CD4-positive, alpha-beta T cell treated with Interleukin-17A for 4 hours (primary cell): Measurements from ENCODE around the gene NES.

Source experiments
- DNase-seq: peaks from one replicate; pipeline ENCODE4 v3.0.0-alpha.2; 2020; ENCODE audit warnings: mixed read lengths

Gene NES, protein sequence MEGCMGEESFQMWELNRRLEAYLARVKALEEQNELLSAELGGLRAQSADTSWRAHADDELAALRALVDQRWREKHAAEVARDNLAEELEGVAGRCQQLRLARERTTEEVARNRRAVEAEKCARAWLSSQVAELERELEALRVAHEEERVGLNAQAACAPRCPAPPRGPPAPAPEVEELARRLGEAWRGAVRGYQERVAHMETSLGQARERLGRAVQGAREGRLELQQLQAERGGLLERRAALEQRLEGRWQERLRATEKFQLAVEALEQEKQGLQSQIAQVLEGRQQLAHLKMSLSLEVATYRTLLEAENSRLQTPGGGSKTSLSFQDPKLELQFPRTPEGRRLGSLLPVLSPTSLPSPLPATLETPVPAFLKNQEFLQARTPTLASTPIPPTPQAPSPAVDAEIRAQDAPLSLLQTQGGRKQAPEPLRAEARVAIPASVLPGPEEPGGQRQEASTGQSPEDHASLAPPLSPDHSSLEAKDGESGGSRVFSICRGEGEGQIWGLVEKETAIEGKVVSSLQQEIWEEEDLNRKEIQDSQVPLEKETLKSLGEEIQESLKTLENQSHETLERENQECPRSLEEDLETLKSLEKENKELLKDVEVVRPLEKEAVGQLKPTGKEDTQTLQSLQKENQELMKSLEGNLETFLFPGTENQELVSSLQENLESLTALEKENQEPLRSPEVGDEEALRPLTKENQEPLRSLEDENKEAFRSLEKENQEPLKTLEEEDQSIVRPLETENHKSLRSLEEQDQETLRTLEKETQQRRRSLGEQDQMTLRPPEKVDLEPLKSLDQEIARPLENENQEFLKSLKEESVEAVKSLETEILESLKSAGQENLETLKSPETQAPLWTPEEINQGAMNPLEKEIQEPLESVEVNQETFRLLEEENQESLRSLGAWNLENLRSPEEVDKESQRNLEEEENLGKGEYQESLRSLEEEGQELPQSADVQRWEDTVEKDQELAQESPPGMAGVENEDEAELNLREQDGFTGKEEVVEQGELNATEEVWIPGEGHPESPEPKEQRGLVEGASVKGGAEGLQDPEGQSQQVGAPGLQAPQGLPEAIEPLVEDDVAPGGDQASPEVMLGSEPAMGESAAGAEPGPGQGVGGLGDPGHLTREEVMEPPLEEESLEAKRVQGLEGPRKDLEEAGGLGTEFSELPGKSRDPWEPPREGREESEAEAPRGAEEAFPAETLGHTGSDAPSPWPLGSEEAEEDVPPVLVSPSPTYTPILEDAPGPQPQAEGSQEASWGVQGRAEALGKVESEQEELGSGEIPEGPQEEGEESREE (N-terminal part only)

DNA sequence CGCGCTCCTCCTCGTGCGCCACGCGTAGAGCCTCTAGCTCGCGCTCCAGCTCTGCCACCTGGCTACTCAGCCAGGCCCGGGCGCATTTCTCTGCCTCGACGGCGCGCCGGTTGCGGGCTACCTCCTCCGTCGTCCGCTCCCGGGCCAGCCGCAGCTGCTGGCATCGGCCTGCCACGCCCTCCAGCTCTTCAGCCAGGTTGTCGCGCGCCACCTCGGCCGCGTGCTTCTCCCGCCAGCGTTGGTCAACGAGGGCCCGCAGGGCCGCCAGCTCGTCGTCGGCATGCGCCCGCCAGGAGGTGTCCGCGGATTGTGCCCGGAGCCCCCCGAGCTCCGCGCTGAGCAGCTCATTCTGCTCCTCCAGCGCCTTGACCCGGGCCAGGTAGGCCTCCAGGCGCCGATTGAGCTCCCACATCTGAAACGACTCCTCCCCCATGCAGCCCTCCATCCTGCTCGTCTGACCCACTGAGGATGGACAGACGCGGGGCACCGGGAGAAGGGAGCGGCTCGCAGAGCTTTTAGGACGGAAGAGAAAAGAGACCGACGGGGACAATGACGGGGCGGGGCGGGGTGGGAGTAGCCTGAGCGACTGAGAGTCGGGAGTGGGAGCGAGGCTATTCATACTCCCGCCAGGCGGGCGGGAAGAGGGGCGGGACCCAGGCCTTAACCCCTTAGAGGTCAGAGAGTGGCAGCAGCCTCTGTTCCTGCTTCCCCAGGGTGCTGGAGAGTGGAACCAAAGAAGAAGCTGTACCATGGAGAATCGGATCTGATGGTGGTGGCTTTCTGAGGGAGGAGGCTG, at the start of gene NES:
Gene NES, minus strand, starts transcription at position 588 of the 796 bp plus-strand sequence. Its CDS starts 143 bp downstream, at position 445.
- no peak for DNase-seq

DNA sequence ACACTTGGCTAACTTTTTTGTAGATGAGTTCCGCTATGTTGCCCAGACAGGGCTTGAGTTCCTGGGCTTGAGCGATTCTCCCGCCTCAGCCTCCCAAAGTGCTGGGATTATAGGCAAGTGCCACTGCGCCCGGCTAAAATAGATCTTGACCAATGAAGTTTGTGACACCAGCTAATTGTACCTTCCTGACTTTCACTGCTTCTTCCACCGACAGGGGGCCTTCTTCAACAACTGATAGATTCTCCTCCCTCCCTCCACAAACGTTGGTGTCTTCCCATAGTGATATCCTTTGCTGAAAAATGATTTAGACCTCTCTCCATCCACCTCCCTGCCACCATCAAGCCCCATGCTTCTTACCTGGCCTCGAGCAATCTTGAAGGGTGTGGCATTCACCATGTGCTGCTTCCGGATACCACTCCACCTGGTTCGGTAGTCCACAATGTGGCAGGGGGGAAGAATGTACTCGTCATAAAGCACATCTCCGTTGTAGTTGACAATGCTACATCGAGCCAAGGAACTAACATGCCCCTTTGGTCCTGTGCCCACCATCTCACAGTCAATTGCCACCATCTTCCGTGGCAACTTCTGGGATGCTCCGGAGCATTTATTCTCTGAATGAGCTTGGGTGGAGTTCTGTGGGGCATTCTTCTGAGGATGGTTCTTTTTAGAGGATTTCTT, 49.5 kb upstream of the NES start:
- DNase-seq = peak; percentile 60

DNA sequence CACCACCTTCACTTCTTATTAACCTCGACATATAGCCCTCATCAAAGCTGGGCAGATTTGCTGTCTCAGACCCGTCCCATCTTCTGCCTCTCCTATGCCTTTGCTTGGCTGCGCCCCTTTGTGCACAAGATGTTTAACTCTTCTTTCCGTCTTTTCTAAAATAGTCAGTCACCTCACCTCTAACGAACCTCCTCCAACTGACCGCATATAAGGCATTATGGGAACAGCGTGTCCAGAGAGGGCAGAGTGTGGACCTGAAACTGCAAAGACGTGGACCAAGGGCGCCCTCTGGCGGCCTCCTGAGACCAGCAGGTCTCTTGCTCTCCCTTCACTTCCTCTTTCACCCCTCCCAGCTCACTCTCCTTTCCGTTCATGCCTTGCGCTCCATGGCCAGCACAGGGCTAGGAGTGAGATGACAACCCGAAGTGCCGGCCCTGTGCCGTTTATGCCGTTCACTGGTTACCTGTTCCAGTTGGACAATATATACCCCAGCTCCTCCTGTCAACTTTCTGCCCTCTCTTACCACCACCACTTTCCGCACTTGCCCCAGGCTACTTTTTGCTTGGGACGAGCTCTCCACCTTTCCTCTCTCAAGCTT, 48.6 kb upstream of the NES start:
- peak; percentile 90 for DNase-seq

DNA sequence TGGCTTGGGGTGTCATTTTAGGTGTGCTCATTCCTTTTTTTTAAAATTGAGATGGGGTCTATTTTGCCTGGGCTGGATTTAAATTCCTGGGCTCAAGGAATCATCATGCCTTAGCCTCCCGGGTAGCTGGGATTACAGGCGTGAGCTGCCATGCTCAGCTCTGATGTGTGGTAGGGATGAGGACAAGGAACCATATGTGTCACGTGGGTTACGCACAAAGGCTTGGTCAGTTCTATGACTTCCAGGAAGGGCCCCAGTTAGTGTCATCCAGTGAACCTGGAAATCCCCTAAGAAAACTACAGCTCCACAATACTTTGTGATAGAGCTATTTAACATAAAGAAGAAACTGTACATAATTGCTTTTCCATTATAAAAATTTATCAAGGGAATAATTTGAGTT, 44.3 kb upstream of the NES start:
- no peak for DNase-seq

DNA sequence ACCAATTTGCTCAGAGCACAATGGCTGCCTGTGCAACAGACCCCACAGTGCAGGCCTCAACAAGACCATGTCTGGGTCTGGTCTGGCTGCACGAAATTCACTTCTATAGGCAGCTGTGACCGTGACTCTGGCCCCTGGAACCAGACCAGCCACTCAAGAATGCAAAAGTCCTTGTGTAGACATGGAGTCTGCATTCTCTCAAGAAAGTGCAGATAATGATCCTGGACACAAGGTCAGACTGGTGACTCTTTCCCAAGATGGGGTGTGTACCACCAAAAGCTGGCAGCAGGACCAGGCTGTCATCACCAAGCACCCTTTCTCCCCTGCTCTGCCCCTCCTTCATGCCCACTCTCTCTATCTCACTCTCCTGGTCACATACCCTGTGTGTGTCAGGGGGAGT, 43.9 kb upstream of the NES start:
- DNase-seq = no peak

DNA sequence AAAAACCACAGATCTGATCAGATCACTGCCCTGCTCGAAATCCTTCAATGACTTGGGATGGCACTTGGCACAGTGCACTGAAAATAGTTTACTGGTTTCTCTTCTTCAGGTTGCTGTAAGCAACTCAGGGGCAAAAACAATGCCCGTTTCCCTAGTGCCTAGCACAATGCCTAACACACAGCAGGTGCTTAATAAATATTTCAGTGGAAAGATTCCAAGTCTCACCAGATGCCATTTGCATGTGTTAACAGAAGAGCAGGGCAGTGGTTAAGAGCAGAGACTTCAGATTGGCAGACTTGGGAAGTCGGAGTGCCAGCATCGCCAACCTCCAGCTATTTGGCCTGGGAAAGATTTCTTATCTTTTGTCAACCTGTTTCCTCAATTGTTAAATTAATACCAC, 40.1 kb upstream of the NES start:
- no peak for DNase-seq

DNA sequence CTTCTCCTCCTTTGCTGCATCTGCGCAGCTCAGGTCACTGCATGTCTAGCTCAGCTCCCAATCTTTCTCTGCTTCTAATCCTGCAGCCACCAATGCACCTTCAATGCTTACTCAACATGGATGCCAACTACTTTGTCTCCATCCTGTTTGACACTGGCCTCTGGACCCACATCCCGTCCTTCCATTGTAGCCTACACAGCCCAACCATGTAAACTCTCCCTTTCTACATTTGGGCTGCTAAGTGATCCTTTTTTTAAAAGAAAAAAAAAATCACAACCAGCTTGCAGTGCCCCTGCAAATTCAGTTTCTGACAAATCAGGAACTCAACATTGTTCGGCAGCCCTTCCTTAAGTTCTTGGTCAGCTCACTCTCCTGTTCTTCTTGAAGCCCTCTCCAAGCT, 37.6 kb upstream of the NES start:
- no peak for DNase-seq

DNA sequence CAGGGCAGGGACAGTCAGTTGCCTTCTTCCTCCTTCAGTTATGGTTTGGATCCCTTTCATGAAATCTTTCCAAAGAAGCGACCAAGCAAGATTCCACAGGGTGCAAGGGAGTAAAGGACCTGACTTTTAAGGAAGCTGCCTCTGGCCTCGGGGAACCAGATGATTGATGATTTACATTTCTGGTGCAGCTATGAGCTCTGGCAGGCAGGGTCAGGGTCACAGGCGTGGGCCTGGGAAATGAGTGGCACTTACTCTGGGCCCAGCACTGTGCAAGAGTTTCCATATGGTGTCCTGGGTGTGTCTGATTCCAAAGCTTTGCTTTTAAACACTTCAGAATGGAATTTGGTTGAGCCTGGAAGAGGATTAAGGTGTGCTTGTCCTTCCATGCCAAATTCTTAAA, 35.4 kb upstream of the NES start:
- DNase-seq = no peak

DNA sequence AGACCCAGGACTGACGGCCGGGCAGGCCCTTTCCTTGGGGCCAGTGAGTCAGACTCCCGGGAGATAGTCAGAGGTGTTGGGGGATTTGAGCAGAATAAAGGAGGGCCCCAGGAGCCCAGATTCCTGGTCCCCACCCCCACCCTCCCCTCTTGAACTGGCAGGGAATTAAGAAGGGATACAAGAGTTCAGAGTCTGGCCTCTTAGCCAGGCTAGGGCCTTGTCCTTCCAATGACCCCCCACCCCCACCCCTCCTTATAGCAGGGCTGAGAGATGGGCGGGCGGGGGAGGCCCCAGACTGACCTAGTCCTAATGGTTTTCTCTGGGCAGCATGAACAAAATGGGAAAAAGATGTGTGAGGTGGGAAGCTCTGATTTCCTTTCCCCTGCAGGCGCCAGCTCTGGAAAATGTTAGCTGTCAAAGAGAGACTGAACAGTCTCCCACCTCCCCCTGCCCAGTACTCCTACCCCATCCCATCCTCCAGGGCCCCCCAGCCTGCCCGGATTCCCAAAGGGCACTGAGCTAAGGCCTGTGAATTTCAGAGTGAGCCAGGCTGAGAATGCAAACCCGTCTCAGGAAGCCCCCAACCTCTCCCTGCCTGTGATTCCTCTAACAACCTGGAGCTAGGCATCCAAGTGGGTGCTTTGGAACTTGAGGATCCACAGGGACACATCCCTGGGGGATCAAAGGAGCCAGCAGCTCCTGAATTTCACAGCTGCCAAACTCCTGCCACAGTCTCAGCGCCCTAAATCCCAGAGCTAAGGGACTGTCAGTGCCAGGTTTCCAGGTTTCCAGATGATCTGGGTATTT, 34.0 kb upstream of the NES start:
- no peak for DNase-seq

DNA sequence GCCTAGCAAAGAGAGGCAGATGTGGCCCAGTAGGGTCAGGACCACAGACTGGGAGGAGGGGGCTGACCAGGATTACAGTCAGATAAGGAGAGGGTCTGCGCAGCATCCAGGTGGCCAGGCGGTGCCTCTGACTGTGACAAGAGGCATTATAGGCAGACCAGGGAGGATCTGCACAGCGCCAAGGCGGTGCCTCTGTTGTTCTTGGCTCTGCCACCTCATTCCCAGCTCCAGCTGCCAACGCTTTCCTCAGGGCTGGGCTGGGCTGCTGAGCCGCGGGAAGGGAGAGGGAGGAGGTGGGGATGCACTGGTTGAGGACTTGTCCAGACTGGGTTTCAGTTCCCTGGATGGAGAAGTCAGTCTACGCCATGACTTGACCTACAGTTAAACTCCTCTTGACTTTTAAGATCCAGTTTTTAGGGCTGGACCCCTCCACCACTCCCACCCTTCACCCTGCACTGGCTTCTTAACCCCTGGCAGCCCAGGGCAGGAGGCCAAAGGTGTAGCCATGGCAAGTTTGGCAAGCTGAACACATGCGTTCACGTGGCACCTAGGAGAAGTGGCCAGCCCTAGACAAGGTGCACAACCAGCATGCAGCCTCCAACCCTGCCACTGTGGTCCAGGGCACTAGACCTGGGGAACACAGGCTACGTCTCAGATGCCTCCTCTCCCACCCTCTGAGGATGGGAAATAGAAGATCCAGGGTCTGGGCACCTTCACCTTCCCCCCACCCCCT, 32.7 kb upstream of the NES start:
- DNase-seq = no peak

DNA sequence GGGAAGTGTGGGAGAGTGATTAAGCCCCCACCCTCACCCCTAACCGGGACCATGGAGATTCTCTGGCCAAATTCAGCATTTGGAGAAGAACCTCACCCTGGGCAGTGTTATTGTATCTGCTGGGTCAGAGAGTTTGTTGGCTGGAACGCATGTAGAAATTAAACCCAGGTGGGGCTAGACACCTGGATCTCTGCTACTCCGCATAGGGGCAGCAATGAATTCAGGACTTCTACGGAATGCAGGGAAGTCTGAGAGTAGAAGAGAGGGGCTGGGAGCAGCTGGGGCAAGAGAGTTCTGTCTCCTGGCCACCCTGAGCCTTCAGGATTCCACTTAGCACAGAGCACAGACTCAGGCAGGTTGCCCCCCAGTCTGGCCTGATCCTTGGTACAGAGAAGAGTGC, 31.8 kb upstream of the NES start:
- DNase-seq = no peak

DNA sequence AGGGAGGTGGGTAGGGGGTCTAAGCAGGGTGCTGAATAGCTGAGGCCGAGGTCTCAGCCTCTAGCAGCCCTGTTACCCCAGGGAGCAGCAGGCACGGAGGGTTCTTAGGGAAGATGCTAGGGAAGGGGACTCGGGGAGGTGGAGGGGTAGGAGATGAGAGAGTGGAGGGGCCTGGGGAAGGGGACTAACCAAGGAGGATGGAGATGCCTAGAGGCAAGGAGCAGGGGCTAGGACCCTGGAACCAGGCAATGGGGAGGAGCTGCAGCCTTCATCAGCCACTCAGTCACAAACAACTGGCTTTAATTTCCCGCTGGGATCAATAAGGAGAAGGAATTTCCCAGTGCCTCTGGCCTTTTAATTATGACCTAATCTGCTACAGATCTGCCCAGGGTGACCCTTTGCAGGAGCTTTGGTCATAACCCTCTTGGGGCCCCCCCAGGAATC, 31.0 kb upstream of the NES start:
- no peak for DNase-seq

DNA sequence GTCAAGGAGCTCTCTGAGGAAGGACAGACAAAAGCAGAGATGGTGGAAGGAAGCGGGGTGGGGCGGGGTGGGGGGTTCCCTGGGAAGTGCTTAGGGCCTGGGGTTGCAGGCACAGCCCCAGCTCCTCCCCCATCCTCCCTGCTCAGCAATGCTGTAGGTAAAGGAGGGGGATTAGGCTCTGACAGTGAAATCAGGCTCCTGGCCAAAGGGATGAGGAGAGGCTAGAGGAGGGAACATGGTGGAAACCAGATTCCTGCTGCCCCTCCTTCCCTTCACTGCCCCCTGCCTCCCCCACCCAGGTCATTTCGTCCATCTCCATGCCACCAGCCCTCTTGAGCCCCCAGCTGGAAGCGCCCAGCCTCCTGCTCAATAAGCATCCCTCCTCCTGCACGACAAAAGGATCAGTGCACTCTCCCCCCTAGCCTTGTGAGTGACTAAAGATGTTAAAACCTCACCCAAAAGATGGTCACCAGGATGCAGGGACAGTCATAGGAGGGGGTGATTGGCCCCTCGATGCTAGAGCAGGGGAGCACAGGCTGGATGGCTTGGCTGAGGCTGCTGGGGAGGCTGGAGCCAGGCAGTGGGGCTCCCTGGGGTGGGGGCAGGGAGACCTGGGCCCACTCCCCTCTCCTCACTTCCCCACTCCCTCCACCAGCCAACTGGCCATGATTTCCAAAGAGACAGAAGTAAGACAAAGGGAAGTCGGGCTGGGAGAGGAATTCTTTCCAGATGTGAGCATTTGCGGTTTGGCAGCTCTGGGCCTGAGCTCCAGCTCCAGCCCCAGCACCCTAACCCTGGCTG, 30.4 kb upstream of the NES start:
- no peak for DNase-seq

DNA sequence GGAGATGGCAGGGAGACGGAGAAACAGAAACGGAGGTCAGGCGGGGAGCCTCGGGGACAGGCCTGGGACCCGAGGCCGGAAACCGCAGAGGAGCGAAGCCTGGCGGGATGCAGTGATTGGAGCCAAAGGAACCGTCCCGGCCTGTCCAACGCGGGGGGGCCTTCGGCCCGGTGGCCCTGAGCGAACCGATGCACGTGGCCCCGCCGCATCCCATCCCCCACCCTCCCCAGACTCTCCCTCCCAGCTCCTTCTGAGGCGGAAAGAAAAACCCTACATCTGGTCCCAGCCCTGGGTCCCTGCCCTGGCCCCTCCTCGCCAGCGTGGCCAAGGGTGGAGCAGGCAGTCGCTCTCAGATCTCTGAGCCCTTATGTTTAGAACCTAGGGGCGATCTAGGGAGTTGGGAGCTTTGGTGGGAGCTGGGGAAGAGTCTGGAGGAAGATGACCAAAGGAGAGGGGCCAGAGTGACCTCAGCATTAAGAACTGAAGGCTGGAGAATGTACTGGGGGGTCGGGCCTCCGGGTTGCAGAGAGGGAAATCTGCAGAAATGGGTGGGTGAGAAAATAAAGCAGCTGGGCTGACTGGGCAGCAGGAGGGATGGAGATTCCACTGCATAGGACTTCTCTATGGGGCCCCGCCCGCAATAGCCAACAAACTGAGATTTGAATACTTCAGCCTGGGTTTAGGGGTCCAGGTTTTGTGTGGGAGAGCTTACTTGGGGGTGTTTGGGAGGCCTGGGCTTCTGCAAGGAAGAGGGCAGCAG, 29.6 kb upstream of the NES start:
- peak; percentile 49 for DNase-seq

DNA sequence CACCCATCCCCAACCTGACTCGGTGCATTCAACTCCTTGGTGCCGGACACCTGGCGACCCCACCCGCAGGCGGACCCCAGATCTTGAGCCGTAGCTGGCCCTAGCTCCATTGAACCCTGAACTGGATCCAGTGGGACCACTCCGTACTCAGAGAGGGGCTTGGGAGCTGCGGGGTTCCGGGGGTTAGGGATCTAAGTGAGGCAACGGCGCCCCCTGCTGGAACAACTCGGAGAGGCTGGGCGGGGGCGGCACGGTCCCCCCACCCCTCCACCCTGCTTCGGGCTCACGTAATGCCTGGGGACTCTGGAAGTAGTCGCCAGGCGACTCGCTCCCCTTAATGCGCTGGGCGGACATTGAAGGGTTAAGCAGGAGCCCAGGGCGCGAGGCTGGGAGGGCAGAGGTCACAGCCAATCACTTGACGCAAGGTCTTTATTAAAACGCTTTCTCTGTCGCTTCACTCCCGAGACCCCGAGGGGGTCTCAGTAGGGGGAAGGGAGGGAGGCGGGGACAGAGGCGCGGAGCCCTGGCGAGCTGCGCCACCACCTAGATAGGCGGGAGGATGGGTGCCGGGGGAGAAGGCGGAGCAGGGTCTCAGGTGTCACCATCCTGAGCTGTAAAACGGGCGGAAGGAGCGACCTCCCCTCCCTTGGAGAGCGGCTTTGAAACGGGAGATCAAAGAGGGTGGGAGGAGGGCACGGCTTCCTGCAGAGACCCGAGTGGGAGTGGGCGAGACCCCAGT, 28.9 kb upstream of the NES start:
- DNase-seq = peak; percentile 82

DNA sequence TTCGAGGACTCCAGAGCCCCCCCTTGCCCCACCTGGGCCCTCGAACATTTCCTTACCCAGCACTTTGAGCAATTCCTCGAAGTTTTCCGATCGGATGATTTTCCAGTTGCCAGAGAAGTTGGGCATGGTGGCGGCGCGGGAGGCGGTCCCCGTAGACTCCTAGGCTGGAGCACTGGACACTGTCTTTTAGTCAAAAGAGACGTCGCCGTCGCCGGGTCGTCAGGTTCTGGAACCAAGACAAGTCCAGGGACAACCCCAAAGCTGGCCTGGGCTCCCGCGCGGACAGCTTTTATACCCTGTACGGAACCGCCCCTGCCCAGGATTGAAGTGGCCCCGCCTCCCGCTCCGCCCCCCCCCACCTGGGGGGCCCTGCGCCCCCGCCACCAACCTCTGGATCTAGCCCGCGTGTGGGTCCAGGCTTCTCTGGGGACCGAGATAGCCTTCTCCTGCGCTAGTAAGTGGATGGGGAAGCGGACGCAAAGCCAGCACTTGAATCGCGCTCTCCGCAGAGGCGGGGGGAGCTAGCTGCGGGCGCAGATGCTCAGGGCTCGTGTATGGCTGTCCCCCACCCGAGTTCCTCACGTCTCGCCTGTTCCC, 28.2 kb upstream of the NES start, which contains the start of gene CRABP2:
Gene CRABP2, minus strand, starts transcription at position 263 of the 597 bp plus-strand sequence. Its CDS starts 137 bp downstream, at position 126.
- peak; percentile 50 for DNase-seq

DNA sequence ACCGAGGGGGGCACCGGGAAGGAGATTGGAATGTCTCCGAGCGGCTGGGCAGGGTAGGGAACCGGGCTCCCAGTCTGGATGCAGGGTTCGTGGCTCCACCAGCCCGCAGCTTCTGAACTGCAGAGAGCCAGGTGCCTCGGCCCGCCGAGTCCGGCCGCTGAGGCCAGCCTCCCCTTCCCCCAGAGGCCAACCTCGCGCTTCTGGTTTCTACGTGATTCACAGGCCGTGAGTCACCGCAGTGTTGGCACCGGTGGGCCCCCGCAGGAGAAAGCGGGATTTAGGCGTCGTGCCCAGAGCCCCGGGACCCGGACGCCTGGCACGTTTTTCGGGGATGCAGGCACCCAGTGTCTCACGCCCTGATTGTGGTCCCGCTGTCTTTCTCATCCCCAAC, 27.7 kb upstream of the NES start:
- peak; percentile 59 for DNase-seq
